Measurements from ENCODE around the gene RFWD3.

DNA sequence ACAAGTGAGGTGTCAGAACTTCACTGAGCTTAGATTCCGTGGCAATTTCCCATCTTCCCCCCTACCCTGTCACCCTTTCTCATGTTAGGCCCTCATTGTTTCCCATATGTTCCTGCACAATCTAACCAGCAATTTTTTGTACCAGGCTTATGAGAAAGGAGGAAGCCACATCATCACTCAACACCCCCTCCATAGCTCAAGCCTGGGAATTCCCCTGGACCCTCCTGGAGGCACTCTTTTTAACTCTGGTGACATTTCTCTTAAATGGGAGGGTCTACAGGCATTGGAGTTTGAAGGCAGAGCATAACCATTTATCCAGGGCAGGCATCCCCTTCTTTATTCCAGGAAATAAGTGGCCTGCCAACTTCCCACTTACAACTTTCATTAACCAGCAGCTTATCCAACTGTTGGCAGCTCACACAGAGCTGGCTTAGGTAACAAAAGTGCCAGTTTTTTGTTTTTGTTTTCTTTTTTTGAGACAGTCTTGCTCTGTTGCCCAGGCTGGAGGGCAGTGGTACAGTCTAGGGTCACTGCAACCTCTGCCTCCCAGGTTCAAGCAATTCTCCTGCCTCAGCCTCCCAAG is 49.4 kb downstream of the RFWD3 start:
- TF ChIP-seq, protein P1, sequence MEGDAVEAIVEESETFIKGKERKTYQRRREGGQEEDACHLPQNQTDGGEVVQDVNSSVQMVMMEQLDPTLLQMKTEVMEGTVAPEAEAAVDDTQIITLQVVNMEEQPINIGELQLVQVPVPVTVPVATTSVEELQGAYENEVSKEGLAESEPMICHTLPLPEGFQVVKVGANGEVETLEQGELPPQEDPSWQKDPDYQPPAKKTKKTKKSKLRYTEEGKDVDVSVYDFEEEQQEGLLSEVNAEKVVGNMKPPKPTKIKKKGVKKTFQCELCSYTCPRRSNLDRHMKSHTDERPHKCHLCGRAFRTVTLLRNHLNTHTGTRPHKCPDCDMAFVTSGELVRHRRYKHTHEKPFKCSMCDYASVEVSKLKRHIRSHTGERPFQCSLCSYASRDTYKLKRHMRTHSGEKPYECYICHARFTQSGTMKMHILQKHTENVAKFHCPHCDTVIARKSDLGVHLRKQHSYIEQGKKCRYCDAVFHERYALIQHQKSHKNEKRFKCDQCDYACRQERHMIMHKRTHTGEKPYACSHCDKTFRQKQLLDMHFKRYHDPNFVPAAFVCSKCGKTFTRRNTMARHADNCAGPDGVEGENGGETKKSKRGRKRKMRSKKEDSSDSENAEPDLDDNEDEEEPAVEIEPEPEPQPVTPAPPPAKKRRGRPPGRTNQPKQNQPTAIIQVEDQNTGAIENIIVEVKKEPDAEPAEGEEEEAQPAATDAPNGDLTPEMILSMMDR (IDR thresholded peaks at IDR 0.05): no peak
- TF ChIP-seq POLR2A (IDR thresholded peaks at IDR 0.05) (no peak), EP300 (IDR thresholded peaks at IDR 0.05) (no peak)
